ENCODE data around the gene NMNAT1. TPM values are rescaled to one million over a fixed set of nuclear protein-coding genes. Genes with fewer than 3 reads are reported as not detected.
"Not testable (repeated sequence)": the region's sequence is repeated elsewhere in the genome, so short reads cannot be mapped to it uniquely, and the experiment has no call there.

Gene NMNAT1
- total RNA-seq, 1 donor from 2014 or later = 5.9 TPM

- intact Hi-C loops (cut with micrococcal nuclease) = no loop called here
Measured at GRCh38 chr1:10014016-10014415, 70.7 kb downstream of the NMNAT1 start.

DNA sequence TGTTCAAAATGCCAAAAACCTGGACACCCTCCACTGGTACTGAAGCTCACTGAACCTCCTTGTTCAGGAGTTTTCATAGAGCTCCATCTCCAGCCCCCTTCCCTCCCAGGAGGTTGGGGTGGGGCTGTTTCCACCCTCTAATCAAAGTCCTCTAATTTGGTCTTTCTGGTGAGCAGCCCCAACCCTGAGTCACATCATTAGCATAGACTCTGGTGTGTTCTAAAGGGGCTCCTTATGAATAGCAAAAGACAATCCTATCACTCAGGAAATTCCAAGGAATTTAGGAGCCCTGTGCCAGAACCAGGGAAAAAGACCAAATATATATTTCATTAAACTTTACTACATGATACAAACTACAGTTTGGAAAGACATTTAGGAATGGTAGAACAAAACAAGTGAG is 76.3 kb downstream of the NMNAT1 start:
- intact Hi-C loops (cut with micrococcal nuclease) = no loop called here

DNA sequence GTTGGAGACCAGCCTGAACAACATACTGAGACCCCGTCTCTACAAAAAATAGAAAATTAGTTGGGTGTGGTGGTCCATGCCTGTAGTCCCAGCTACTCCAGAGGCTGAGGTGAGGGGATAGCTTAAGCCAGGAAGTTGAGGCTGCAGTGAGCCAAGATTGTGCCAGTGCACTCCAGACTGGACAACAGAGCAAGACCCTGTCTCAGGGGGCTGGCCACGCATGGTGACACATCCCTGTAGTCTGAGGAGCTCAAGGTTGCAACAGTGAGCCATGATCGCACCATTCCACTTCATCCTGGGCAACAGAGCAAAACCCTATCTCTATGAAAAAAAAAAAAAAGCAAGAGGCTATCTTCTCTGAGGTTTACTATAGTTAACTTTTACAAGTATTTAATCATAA is 76.8 kb downstream of the NMNAT1 start:
- intact Hi-C loops (cut with micrococcal nuclease) = no loop called here

DNA sequence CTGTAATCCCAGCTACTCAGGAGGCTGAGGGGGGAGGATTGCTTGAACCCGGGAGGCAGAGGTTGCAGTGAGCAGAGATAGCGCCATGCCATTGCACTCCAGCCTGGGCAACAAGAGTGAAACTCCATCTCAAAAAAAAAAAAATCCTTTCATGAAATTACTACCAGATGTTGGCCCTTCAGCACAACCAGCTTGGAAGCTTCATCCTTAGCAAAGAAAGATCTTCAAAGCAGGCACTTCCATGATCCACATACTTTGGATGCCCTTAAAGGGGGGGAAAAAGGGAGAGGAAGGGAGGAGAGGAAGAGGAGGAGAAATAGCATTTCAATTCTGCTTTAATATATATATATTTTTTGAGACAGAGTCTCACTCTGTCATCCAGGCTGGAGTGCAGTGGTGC is 77.4 kb downstream of the NMNAT1 start:
- intact Hi-C loops (cut with micrococcal nuclease) = not testable (repeated sequence)

- intact Hi-C loops (cut with micrococcal nuclease) = not testable (repeated sequence)
Measured at GRCh38 chr1:10021992-10022391, 78.7 kb downstream of the NMNAT1 start.

DNA sequence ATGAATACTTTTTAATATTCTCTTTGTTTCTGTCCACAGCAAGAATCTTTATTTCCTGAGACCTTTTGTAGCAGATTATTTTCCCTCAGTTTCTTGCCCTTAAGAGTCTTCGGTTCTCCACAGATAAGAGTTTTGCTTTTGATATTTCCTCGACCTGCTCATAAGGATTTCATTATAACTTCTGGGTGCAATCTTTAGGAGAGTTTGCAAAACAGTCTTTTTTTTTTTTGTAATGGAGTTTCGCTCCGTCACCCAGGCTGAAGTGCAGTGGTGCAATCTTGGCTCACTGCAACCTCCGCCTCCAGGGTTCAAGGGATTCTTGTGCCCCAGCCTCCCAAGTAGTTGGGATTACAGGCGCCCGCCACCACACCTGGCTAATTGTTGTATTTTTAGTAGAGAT is 79.4 kb downstream of the NMNAT1 start:
- intact Hi-C loops (cut with micrococcal nuclease) = no loop called here

- intact Hi-C loops (cut with micrococcal nuclease) = no loop called here
Measured at GRCh38 chr1:10025354-10025753, 82.1 kb downstream of the NMNAT1 start.

DNA sequence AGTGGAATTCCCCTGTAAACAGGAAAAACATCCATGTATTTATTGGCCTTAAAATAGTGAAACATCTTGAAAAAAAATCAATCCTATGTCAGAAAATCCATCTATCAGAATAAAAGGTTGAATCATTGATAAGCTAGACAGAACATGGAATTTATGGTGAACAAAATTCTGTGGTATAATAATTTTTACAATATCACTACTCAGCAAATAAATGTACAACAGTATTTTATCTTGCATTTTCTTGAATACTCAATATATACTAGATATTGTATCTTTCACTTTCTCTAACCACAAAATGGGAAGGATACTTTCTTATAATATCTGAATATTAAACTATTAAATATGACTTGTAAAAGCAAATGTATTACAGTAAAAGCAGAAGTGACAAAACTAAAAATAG is 83.8 kb downstream of the NMNAT1 start:
- intact Hi-C loops (cut with micrococcal nuclease) = no loop called here

- intact Hi-C loops (cut with micrococcal nuclease) = not testable (repeated sequence)
Measured at GRCh38 chr1:10028956-10029500, 85.8 kb downstream of the NMNAT1 start.

- intact Hi-C loops (cut with micrococcal nuclease) = loop anchor here (5.0 to 10.0 kb wide), 2 partner anchors 407 to 444 kb away; partner anchors contain the start of gene TMEM201
Measured at GRCh38 chr1:10031461-10031860, 88.2 kb downstream of the NMNAT1 start.

GRCh38 chr1:10032590-10033358 is 89.5 kb downstream of the NMNAT1 start, which contains the start of gene UBE4B:
Gene UBE4B, plus strand, starts transcription at chr1:10032958. Its CDS starts 713 bp downstream, at chr1:10033671.
- intact Hi-C loops (cut with micrococcal nuclease) = loop anchor here (1.0 to 10.0 kb wide), 15 partner anchors 82 to 980 kb away; partner anchors contain the start of genes CTNNBIP1, DFFA, KIF1B and TARDBP

DNA sequence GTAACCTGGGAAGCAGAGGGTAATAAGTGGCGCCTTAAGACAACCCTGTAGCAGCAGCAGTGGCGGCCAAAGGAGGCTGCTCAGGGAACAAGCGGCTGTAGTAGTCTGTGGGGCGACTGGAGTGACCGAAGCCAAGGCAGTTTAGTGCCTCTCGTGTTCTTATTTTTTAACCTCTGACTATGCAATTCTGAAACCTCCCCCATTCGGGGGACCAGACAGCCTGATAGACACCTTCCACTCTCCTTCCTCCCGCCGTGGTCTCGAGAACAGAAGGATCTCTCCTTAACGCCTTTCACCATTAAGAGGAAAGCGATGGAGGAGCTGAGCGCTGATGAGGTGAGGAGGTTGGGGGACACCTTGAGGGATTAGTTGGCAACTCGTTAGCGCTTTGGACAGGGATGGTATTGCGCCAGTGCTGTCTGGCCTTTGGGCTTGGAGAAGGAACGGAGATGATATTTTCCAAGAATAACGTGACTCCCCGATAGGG is 90.1 kb downstream of the NMNAT1 start:
- intact Hi-C loops (cut with micrococcal nuclease) = loop anchor here (1.0 to 10.0 kb wide), 11 partner anchors 91 to 979 kb away; partner anchors contain the start of genes DFFA, KIF1B, TARDBP and TMEM201

Other genes with a start within 250 kb of the NMNAT1 start
- 102 and 103 TPM in 2 replicates for gene CLSTN1, start 119.5 kb upstream of the NMNAT1 start, total RNA-seq
- gene CTNNBIP1, start 33.2 kb upstream of the NMNAT1 start, total RNA-seq = 7.4 and 11.0 TPM in 2 replicates
- gene LZIC, start 84 bp upstream of the NMNAT1 start, total RNA-seq = 28.2 and 29.5 TPM in 2 replicates
- not detected in 2 replicates for gene RBP7, start 53.8 kb downstream of the NMNAT1 start, total RNA-seq
- 36.5 and 39.0 TPM in 2 replicates for gene UBE4B, start 89.5 kb downstream of the NMNAT1 start, total RNA-seq

Measured in T-helper 1 cell treated with Interleukin-12 subunit alpha and Interleukin-12 subunit beta and Interleukin-4 antibody, amounts not matched to agents 30 ng/mL and 1 ng/mL, for 36 hours (primary cell).